IMR-90 (cell line): ENCODE measurements around the gene CAVIN2.

Experiments
- BHLHE40 ChIP-seq: fragments of 150-350 bp; IDR thresholded peaks from 2 replicates; pipeline ENCODE4 v1.6.1; 2016; ENCODE audit warnings: mild to moderate bottlenecking, low read depth, low read length
- CTCF ChIP-seq: conservative IDR thresholded peaks from 2 replicates; pipeline ENCODE4 v1.5.1; 2012; ENCODE audit warnings: mild to moderate bottlenecking, low read depth, low read length, improper control_type of control experiment
- FOS ChIP-seq: fragments of 150-350 bp; IDR thresholded peaks from 2 replicates; pipeline ENCODE4 v1.6.1; 2016; ENCODE audit warnings: low read depth, low read length
- MAFK ChIP-seq: IDR thresholded peaks from 2 replicates; pipeline ENCODE4 v1.6.1; 2012; ENCODE audit warnings: low read depth, low read length, improper control_type of control experiment
- MXI1 ChIP-seq: IDR thresholded peaks from 2 replicates; pipeline ENCODE4 v1.6.1; 2012; ENCODE audit warnings: low read depth, mild to moderate bottlenecking, low read length, moderate library complexity, borderline replicate concordance
- POLR2A ChIP-seq: IDR thresholded peaks from 2 replicates; pipeline ENCODE4 v1.6.1; 2012; ENCODE audit warnings: mild to moderate bottlenecking, low read depth, low read length
- RAD21 ChIP-seq: IDR thresholded peaks from 2 replicates; pipeline ENCODE4 v1.6.1; 2012; ENCODE audit warnings: low read length, improper control_type of control experiment
- RCOR1 ChIP-seq: IDR thresholded peaks from 2 replicates; pipeline ENCODE4 v1.6.1; 2012; ENCODE audit warnings: mild to moderate bottlenecking, low read length, improper control_type of control experiment; ENCODE audit not compliant: insufficient replicate concordance
- RFX5 ChIP-seq: IDR thresholded peaks from 2 replicates; pipeline ENCODE4 v1.8.0; 2012; ENCODE audit warnings: low read depth, mild to moderate bottlenecking, low read length, moderate library complexity
- SMC3 ChIP-seq: fragments of 150-350 bp; IDR thresholded peaks from 2 replicates; pipeline ENCODE4 v1.6.1; 2016; ENCODE audit warnings: low read depth, mild to moderate bottlenecking, antibody characterized with exemption, low read length, moderate library complexity
- USF2 ChIP-seq: fragments of 150-350 bp; IDR thresholded peaks from 2 replicates; pipeline ENCODE4 v1.6.1; 2017; ENCODE audit warnings: mild to moderate bottlenecking, antibody characterized with exemption, low read length, low read depth

- TF ChIP-seq POLR2A (no peak), CTCF (no peak), RCOR1 (no peak), RAD21 (no peak), MAFK (no peak), MXI1 (no peak), FOS (no peak), USF2 (no peak), SMC3 (no peak), BHLHE40 (no peak), RFX5 (no peak)
Measured at GRCh38 chr2:191892391-191892790, 45.5 kb upstream of the CAVIN2 start.
